Dermis blood vessel endothelial cell (primary cell): ENCODE results near the gene PDE6B. TPM values are rescaled to one million over a fixed set of nuclear protein-coding genes. Genes with fewer than 3 reads are reported as not detected.
"Not testable (repeated sequence)": the region's sequence is repeated elsewhere in the genome, so short reads cannot be mapped to it uniquely, and the experiment has no call there.

Experiments used
- DNase-seq: peaks from one replicate; pipeline ENCODE4 v3.0.0; 2010
- total RNA-seq: library from RNA; depleted of rRNA; stranded (reverse); fragments of >200 nt; gene quantifications from 2 replicates; pipeline ENCODE4 v1.2.3, GENCODE V29; 2014

The PDE6B gene
- total RNA-seq, 1 donor from 2014 or later, result 7.5 TPM

- DNase-seq, result no peak
Observed at GRCh38 chr4:684623-685327, 59.4 kb downstream of the PDE6B start.

GRCh38 chr4:685679-686412 is 60.5 kb downstream of the PDE6B start:
- DNase-seq, result no peak

GRCh38 chr4:686413-687040 is 61.2 kb downstream of the PDE6B start:
- DNase-seq, result no peak

GRCh38 chr4:687048-687970 is 61.9 kb downstream of the PDE6B start:
- peak; percentile 88 for DNase-seq

GRCh38 chr4:687971-688853 is 62.8 kb downstream of the PDE6B start:
- DNase-seq, result no peak

- peak; percentile 22 for DNase-seq
Observed at GRCh38 chr4:688854-689681, 63.7 kb downstream of the PDE6B start, which contains the start of gene SLC49A3. SLC49A3 (minus strand) TSS chr4:689151; CDS start chr4:689127, 24 bp downstream.

GRCh38 chr4:689723-690122 is 64.3 kb downstream of the PDE6B start:
- DNase-seq, result no peak

GRCh38 chr4:692771-693554 is 67.6 kb downstream of the PDE6B start:
- DNase-seq, result no peak

- DNase-seq, result not testable (repeated sequence)
Observed at GRCh38 chr4:694341-694940, 69.1 kb downstream of the PDE6B start.

- no peak for DNase-seq
Observed at GRCh38 chr4:699816-700580, 74.6 kb downstream of the PDE6B start.

GRCh38 chr4:700587-701264 is 75.4 kb downstream of the PDE6B start:
- no peak for DNase-seq

GRCh38 chr4:702618-703048 is 77.3 kb downstream of the PDE6B start:
- no peak for DNase-seq

- no peak for DNase-seq
Observed at GRCh38 chr4:703336-704197, 78.2 kb downstream of the PDE6B start.

- DNase-seq, result no peak
Observed at GRCh38 chr4:704198-704891, 79.0 kb downstream of the PDE6B start.

- no peak for DNase-seq
Observed at GRCh38 chr4:704971-705277, 79.6 kb downstream of the PDE6B start.
